Frontal cortex (tissue), 4 donors: ENCODE measurements around the gene FLT1. TPM values are rescaled to one million over a fixed set of nuclear protein-coding genes. Genes with fewer than 3 reads are reported as not detected.

Experiments used
- DNase-seq, 2 donors: peaks; one replicate each; pipeline ENCODE4 v3.0.0; 2012; ENCODE audit warnings: low spot score in 2 of 2
- FAIRE-seq: peaks from 2 replicates; lab custom pipeline; 2012; peaks lifted over from hg19 to GRCh38; lab: Jason Lieb, UNC
- total RNA-seq: library from RNA; depleted of rRNA; stranded (reverse); fragments of >200 nt; gene quantifications from one replicate; pipeline ENCODE4 v1.2.3, GENCODE V29; 2014
- donor health status: control.
- donor health status: control.
- donor health status: control.

Gene FLT1
- total RNA-seq, 1 donor from 2014 or later: 9.8 TPM

DNA sequence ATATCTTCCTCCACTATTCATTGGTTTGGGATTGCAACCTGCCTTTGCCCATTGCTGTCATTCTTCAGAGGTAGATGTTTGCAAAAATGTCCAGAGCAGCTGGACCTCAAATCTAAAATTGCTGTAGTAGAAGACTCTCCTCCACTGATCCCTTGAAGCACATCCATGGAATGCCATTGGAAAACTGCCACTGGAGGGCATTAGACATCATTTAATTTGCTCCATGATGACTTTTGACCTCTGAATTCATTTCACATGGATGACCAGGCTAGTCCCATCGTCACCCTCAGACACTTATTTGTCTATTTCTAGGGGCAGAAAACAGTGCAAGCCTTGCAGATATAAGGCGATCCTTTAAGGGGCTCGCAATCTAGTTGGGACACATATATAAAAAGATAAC, 33.9 kb upstream of the FLT1 start:
- FAIRE-seq: no peak
- DNase-seq: no peak

DNA sequence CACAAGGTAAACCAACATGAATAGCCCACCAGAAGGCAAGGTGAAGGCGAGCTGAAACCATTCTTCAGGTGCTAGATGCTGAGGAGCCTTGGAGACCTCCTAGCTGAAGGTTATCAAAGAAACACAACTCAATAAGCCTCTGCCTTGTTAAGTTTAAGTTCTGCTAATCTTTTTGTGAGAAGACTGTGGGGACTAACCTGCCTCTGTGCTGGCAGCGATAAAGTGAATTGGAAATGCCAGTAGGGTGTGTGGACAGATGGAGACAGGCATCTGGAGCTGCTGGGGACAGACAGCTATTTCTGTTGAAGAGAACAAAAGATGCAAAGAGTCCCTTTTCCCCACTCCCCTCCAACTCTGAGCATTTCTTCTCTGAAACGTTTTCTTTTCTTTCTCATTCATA, 33.5 kb upstream of the FLT1 start:
- DNase-seq: no peak
- FAIRE-seq: no peak

DNA sequence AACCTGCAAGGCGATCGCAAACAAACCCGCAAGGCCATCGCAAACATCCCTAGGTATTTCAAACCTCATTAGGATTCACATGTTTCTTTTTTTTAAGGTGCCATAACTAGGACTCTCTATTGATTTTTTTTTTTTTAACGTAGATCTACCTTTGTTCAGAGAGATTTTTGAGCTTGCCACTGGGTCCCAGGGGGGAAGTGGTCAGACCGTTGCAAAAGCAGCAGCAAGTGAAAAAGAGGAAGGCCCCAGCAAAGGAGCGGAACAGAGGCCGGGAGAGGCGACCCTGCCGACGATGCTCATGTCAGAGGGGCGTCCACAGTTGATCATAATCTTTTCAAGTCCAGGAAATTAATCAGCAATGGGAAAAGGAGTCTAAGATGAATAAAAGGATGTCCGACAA, 32.7 kb upstream of the FLT1 start:
- DNase-seq: no peak
- FAIRE-seq: no peak

DNA sequence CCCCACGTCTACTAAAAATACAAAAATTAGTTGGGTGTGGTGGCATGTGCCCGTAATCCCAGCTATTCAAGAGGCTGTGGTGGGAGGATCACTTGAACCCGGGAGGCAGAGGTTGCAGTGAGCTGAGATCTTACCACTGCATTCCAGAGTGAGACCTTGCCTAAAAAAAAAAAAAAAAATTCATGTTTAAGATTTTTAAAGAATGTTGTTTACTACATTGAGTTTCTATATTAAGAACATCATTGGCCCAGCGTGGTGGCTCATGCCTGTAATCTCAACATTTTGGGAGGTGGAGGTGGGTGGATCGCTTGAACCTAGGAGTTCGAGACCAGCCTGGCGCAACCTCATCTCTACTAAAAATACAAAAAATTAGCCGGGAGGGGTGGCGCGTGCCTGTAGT, 31.9 kb upstream of the FLT1 start:
- DNase-seq (no peak), FAIRE-seq (no peak)

DNA sequence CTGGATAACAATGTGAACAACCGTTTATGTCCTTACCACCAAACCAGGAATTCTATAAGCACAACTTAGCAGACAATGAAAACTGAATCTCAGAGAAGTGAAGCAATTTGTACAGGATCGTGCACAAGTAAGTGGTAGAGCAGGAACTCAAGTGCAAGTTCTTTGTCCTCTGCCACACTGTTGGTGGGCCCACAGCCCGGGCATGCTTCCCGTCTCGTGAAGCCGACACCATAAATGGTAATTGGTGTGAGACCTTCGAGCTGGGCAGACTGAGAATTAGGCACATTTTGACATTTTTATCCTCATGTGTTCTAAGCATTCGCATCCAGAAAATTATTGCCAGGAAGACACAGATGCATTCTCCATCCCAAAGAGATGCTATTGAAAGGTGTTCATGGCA, 27.9 kb upstream of the FLT1 start:
- FAIRE-seq (no peak), DNase-seq (no peak)

DNA sequence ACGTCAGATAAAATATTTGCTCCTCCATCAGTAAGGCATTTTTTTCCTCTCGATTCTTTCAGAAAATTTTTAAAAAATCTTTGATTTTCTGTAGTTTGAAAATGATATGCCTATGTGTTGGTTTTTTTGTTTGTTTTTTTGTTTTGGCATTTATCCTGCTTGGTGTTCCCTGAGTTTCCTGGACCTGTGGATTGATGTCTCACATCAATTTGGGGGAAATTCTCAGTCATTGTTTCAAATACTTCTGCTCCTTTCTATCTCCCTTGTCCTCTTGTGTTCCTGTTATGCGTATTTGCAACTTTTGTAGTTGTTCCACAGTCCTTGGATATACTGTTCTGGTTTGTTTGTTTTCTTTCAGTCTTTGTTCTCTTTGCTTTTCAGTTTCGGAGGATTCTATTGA, 18.8 kb upstream of the FLT1 start:
- no peak for FAIRE-seq

DNA sequence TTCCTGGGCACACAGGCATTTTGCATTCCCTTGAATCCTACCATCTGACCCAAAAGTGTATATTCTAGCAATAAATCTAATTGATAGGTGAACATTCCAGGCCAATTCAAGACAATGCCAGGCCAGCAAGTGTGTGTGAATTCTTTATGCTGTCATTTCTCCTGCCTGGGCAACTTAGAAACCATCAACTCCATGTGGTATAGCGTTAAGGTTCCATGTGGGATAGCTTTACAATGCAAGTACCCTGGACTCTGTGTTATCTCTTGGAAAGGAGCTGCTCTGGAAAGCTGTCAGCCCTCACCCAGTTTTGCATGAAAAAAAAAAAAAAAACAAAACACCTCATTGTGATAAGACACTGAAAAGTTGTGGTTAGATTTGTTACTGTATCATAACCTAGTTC, 15.6 kb upstream of the FLT1 start:
- no peak for DNase-seq
- FAIRE-seq: no peak

More for the DNA sequence above, 18.8 kb upstream of the FLT1 start:
- no peak for DNase-seq

DNA sequence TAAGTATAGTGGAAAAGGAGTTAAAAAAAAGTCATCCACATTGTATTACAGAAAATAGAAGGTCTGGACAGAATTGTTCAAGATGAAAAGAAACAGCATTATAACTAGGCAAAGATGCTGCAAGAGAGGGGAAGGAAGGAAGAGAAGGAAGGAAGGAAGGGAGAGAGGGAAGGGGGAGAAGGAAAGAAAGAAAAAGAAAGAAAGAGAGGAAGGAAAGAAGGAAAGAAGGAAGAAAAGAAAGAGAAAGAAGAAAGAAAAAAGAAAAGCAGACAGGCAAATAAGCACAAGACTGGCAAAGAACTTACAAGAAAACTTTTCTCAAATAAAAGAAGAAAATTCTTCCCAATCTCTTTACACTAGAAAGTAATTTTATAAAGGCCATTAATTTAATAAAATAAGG, 15.1 kb upstream of the FLT1 start:
- FAIRE-seq (no peak), DNase-seq (no peak)

DNA sequence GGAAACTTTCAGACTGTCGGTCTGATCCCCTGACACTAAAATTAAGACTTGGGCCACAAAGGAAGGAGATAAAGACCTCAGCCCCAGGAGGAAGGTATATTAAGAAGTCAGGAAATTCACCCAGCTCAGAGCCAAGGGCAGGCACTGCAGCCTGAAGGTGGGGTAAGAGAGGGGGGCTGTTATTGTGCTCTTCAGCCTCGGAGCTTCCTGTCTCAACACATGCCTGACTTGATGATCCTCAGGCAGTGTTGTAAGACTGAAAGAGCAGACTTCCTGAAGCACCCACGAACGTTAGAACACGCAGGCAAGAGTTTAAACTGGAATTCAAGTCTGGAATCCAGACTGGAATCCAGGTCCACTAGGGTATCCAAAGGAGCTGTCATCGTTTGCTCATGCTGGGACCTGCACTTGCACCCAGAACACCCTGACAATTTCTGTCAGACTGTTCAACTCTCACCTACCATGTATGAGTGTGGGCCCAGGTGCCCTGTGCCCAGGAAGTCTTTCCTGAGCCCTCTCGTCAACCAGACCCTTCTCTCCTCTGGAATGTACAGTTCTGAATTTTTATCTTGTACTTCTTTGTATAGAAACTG, 10.7 kb upstream of the FLT1 start:
- DNase-seq: no peak
- FAIRE-seq: no peak

DNA sequence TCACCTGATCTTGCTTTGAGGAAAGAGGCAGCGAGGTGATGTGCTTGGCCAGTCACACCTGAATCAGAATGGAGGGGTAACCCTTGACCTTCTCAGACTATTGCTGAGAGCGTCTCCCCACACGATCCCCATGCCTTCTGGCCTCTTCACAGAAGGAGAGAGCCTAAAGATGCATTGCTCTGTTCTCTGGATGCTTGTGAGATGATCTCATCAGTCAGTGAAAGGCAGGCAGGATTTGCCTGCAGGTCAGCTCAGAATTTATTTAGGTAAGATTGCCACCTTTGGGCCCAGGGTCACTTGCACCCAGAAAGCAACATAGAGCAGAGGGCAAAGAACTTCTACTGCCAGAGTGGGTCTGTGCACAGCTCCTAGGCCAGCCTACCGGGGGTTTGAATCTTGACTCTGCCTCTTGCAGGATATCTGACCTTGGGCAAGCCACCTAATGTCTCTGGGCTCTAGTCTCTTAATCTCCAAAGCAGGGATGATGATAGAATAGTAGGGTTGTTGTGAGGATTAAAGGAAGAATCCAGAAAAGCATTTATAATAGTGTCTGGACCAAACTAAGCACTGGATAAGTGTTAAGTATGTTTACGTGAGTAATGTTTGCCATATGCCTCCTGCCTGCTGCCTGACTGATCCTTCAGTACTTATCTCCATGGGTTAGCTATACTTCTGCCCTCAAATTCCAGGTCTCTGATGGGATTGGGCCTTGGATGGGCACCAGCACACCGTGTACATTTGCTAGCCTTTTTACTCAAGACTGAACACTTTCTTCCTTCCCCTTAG, 8.4 kb upstream of the FLT1 start:
- DNase-seq (no peak), FAIRE-seq (no peak)

DNA sequence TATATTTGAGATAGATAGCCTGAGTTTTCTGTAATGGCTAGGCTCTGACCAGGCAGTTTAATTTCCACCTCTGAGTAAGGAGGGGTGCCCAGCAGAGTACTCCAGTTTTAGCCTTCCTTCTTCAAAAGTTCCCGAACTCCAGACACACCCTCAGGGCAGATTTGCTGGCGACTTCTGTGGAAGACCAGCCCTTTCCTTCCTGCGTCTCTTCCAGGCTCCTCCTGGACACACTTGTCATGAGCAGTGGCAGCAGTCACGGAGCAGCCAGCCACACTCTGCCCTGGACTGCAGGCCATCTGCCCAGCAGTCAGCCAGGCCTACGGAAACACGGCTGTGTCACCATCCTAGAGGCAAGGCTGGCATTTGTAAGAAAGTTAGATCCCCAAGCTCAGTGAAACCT, 6.6 kb upstream of the FLT1 start:
- no peak for DNase-seq

DNA sequence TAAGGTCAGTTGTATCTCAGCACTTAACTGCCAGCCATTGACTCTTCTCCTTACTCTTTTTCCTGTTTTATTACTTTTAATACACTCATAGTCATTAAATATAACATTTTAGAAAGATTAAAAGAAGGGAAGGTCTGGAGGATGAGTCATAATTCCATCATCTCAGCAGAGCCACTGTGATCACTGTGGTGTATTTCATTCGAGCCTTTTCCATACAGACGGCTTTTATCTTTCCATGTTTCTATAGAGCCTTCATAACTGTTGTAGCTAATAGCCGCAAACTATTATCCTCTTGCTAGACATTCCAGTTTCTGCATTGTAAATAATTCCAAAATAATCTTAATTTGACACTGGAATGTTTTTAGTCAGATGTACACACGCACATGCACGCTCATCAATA, 4.7 kb upstream of the FLT1 start:
- DNase-seq: no peak
- FAIRE-seq: no peak

More for the DNA sequence above, 6.6 kb upstream of the FLT1 start:
- FAIRE-seq: no peak

DNA sequence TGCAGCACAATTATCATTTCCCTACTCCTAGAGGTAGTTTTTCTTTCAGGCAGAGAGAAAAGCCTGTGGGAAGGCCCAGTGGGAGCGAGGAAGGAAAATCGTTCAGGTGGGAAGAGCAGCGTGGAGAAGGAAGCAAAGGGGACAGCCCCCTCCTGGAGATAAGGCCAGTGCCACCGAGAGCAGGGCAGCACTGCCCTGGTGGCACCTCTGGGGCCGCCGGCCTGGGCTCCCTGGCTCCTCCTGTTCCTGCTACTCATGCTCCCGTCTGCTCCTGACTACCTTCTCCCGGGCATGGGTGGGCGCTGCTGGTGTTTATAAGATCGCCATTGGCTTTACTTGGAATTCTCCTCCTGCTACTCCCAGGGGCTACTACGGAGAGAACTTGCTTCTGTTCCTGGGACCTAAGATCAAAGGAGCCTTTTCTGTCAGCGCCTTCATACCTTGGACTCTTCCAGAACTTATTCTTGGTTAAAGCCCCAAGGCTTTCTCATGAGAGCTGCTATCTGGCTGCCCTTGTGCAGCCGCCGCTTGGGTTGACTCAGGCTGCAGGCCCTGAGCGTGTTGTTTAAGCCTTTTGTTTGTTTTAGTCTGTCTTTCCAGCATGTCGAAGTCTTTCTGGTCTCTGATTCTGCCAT, 3.7 kb upstream of the FLT1 start:
- no peak for DNase-seq
- FAIRE-seq: no peak

DNA sequence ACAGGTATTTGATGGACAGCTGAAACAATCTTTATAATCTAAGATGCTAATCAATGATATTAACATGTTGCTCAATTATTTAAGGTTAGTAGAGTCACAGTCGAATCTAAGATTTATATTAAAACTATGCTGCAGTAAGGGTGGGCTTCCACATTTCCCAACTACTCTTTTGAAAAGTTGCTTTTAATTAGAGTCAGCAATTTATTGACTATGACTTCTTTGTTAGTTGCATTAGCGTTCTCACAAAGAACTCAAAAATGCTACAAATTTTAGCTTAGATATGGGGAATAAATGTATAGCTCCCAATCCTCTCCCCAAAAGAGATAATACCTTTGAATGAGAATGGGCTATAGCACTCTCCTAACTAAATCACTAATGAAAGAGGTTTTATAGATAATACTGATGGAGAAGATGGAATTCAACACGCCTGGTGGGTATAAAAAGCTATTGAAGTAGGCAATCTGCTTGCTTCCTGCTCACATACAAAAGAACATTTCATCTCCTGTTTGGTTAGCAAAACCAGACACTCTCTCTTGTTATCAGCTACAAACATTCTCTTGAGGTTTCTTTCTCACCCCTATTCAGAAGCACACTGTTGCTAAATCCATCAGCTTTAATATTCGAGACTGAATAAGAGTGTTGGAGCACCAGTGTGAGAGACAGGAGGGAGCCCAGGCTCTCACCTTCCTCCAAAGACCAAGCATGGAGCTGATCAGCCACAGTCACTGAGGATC, 2.4 kb upstream of the FLT1 start:
- FAIRE-seq (no peak), DNase-seq (no peak)

DNA sequence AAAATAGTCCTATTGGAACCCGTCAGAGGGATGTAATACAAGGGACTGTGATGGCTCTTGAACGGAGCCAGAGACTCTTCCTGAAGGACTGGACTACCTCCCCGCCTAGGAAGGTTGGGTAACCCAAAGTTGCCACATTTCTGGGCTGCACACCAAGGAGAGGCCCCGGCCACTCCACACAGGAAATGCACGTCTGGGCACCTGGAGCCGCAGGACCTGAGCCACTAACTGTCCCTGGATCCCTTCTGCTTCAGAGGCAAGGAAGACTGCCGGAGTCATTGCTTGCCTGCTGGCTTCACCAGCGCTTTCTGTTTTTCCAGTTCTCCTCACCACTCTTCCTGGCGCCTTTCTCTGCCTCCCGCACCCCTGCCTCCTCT, 1.2 kb upstream of the FLT1 start:
- DNase-seq (no peak), FAIRE-seq (no peak)

DNA sequence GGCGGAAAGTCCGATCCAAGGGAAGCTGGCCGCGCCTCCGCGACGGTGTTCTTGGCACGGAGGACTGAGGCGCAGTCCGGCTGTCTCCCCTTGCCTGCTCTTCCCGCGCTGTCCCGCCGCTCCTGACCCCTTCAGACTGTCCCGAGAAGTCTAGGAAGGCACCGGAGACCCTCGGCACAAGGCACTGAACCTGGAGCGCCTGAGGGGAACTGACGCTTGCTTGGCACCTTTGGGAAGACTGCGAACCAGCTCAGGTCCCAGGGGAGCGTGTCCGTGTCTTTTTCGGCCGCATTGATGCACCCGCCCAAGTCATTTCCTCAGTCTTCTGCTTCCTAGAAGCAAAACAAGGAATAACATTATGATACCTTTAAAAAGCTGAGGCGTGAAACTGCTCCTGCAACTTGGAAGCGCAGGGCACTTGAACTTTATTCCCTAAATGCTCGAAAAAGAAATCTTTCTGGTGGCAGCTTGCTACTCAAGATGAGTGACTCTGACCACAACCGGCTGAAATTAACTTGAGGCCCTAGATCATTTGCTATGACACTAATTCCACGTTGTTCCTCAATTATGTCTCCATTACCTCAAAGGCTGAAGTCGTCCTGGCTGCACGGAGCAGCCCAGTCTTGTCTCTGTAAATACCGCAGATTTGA, 735 bp upstream of the FLT1 start:
- FAIRE-seq: no peak

DNA sequence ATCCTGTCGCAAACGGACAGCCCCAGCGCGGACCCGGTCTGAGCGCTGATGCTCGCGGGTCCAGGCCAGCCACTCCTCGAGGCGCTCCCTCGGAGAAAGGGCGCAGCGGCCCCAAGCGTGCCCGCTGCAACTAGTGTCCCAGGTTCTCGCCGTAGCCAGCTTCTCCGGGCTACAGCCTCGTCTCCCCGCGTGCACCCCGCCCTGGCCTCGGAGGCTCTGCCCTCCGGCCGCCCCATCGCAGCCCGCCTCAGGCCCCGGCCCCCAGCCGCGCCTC, 487 bp downstream of the FLT1 start:
- FAIRE-seq: no peak
- DNase-seq: no peak

More for the DNA sequence above, 735 bp upstream of the FLT1 start:
- no peak for DNase-seq

DNA sequence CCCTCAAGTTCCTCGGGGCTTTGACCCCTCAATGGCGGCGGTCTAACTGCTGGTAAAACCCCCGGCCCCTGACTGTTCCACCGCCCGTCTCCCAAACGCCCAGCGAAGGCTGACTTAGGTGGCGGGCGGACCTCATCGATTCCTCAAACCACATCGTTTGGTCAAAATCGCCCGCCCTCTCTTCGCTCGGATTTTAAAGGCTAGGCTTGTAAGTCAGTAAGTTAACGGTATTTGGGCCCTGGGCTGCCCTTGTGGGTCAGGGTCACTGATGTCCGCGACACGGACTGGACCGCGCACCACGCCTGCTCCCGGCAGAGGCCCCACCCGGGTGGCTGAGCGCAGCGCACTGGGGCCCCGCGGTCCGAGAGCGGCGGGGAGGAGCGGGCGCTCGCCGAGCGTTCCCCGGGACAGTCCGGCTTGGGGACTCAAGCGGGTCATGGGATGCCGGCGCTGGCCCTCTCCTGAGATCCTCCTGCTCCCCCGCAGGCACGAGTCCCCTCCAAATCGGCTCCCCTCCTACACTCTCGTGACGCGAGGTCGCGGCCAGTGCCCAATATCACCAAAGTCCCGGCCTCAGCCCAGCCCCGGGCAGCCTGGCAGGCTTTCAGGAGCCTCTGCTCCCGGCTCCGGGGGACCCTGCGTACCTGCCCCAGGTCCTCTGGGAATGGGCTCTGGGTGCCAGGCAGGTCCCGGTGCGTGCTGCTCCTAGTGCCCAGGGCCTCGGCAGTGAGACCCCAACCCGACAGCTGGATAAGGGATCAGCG, 1.0 kb downstream of the FLT1 start:
- DNase-seq (no peak), FAIRE-seq (no peak)

DNA sequence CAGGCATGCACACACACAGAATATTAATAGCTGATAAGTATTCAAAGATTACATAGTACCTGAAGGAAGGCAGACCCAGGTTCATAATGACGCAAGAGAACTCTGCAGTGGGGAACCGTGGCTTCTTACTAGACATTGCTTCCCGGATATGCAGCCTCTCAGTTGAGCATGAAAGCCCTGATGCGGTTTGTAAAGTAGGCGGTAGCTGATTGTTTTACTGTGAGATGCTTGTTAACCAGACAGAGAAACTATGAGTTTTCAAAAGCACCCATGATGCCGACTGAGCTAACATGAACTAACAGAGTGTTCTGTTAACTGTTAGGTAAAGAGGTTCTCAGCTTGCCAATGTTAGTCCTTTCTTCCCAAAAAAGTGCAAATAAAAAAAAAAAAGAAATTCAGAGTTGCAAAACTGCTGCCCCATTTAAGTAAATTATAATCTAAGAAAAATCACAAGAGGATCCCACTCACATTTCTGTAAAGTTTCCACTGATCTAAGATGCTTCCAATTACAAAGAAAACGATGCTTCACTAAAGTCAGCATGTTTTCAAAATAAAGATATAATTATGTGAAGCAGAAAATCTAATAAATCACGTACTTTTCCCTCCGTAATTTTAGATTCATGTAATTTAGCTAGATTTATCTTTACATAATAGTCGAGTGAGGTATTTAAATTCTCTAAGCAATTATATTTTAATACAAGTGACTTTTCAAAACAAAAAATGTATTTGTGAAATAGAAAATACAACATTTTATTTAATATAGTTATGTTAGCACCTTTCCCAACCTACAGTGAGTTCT, 2.2 kb downstream of the FLT1 start:
- DNase-seq: no peak
- no peak for FAIRE-seq
